Panc1 (cell line): ENCODE data around the gene ADORA1. TPM values are rescaled to one million over a fixed set of nuclear protein-coding genes. Genes with fewer than 3 reads are reported as not detected.

Source experiments
- ATAC-seq: fragments of 200-7000 bp; cut with Tn5 transposase; 2 replicates; pipeline ENCODE4 v1.9.1; 2020; ENCODE audit warnings: mild to moderate bottlenecking, moderate library complexity
- BruUV-seq: library from RNA; stranded (reverse); fragments of 400-500 nt; replicated peaks from 2 replicates; lab custom pipeline; 2021; lab: Mats Ljungman, UMichigan
- CTCF ChIA-PET: fragments of 300-600 bp; sonication (Branson Sonifier 250); formaldehyde crosslinking; loops from one replicate; lab custom pipeline; 2022; ENCODE audit warnings: antibody characterized with exemption; lab: Charles Lee
- POLR2A ChIA-PET: fragments of 300-600 bp; sonication (Branson Sonifier 250); formaldehyde crosslinking; loops from one replicate; lab custom pipeline; 2022; ENCODE audit warnings: antibody characterized with exemption; lab: Charles Lee
- DNase-seq: peaks from one replicate; pipeline ENCODE4 v3.0.0-alpha.2; 2010; ENCODE audit warnings: low read depth, low spot score
- H3K27ac ChIP-seq: 2 replicates; pipeline ENCODE4 v1.5.1; 2011; ENCODE audit warnings: mild to moderate bottlenecking, low read length, inconsistent platforms
- H3K27me3 ChIP-seq: fragments of 200-500 bp; sonication (Bioruptor generic); 2 replicates; pipeline ENCODE4 v1.6.0; 2014; ENCODE audit warnings: low read length, inconsistent platforms; ENCODE audit not compliant: control insufficient read depth, insufficient read depth
- H3K36me3 ChIP-seq: fragments of 200-500 bp; sonication (Bioruptor generic); 2 replicates; pipeline ENCODE4 v1.5.1; 2014; ENCODE audit warnings: inconsistent platforms, mild to moderate bottlenecking, low read length, moderate library complexity; ENCODE audit not compliant: control insufficient read depth, insufficient read depth
- H3K4me1 ChIP-seq: 2 replicates; pipeline ENCODE4 v1.5.1; 2011; ENCODE audit warnings: inconsistent platforms, mild to moderate bottlenecking, low read length, moderate library complexity; ENCODE audit not compliant: control insufficient read depth, insufficient read depth
- H3K4me3 ChIP-seq, 2 experiments: 2 replicates each; pipeline ENCODE4 v1.5.1; 2011 to 2012; ENCODE audit warnings: low read depth in 2 of 2, low read length in 2 of 2, mild to moderate bottlenecking in 2 of 2, inconsistent platforms in 1 of 2, moderate library complexity in 1 of 2
- H3K9me3 ChIP-seq: fragments of 200-500 bp; sonication (Bioruptor generic); 2 replicates; pipeline ENCODE4 v1.5.1; 2014; ENCODE audit warnings: low read depth, mild to moderate bottlenecking, inconsistent platforms, low read length, moderate library complexity; ENCODE audit not compliant: control insufficient read depth, insufficient read depth
- POLR2AphosphoS5 ChIP-seq: IDR thresholded peaks from 2 replicates; pipeline ENCODE4 v1.6.1; 2012; ENCODE audit warnings: mild to moderate bottlenecking, low read depth, low read length, moderate library complexity
- SIN3A ChIP-seq: IDR thresholded peaks from 2 replicates; pipeline ENCODE4 v1.6.1; 2012; ENCODE audit warnings: low read depth, mild to moderate bottlenecking, low read length, moderate library complexity, borderline replicate concordance; ENCODE audit not compliant: insufficient read depth
- TCF7L2 ChIP-seq: IDR thresholded peaks from 2 replicates; pipeline ENCODE4 v1.6.1; 2011; ENCODE audit warnings: mild to moderate bottlenecking, low read depth, low read length, inconsistent platforms
- in situ Hi-C: cut with HindIII; loops from 2 replicates; pipeline ENCODE4 v1.10.0; 2016; ENCODE audit warnings: low sequenced_read_pairs, low pct_unique_long_range_greater_than_20kb
- intact Hi-C: fragments of 100-400 bp; cut with micrococcal nuclease; formaldehyde crosslinking; loops from one replicate; pipeline ENCODE4 v1.10.0; 2022; ENCODE audit not compliant: unreplicated experiment
- total RNA-seq: library from RNA; stranded (reverse); gene quantifications from one replicate; pipeline ENCODE4 v1.2.1, GENCODE V29; 2021; ENCODE audit not compliant: unreplicated experiment
- TF ChIP-seq, protein P1 (sequence below), 2 experiments: IDR thresholded peaks; 2 replicates each; pipeline ENCODE4 v1.6.1; 2011 to 2012; ENCODE audit warnings: low read depth in 2 of 2, control low read depth in 1 of 2, low read length in 1 of 2, mild to moderate bottlenecking in 1 of 2, moderate library complexity in 1 of 2; ENCODE audit not compliant: insufficient read depth in 1 of 2
- TF ChIP-seq, protein P2 (sequence below): fragments of 450-650 bp; IDR thresholded peaks from 2 replicates; pipeline ENCODE4 v1.5.1; 2017; ENCODE audit warnings: mild to moderate bottlenecking

ADORA1 gene
- total RNA-seq, 1 experiment from 2014 or later: 8.5 TPM

DNA sequence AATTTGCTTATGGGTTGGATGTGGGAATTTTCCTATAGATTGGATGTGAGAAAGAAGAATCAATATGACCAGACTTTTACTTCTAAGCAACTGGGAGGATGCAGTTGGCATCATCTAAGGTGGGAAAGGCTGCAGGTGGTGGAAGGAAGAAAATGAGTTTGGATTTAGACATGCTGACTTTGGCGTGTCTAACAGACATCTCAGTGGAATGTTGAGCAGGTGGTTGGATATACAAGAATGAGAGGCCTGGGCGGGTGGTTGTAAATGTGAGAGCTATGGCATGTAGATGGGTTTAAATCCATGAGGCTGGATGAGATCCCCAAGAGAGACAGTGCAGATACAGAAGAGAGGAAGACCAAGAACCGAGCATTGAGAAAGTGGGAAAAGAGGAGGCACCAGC, 10.5 kb downstream of the ADORA1 start:
- Histone ChIP-seq H3K9me3 (no peaks in the 10 kb centered on the region), H3K4me1 (no peaks in the 10 kb centered on the region; the same call in 1 of the 2 replicates), H3K36me3 (no peaks in the 10 kb centered on the region), H3K4me3 (no peak overlapping the region), H3K27ac (no peak overlapping the region), H3K27me3 (no peaks in the 10 kb centered on the region)
- no peak for ATAC-seq
- ChIA-PET POLR2A (no interaction called here), CTCF (no interaction called here)
- in situ Hi-C loops: no loop called here
- no peak for DNase-seq
- BruUV-seq: no TSS peak
- intact Hi-C loops: no loop called here
- no peak for TF ChIP-seq SIN3A
- TF ChIP-seq POLR2AphosphoS5: no peak
- no peak for TF ChIP-seq TCF7L2

DNA sequence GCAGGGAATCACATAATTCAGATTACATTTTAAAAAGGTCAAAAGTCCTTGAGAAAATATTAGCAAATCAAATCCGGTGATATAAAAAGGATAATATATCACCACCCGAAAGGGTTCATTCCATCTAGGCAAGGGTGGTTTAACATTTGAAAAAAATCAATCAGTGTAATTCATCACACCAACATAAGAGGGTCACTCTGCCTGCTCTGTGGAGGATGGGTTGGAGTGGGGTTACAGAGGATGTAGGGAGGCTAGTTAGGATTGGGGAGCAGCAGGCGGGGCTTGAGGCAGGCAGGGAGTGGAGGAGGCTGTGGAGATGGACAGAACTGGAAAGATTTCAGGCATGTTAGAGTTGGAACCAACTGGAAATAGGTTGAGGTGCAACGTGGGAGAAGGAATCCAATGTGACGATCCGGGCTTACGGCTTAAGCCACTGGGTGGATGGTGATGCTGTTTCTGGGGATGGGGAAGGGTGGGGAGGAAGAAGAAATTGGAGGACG, 12.5 kb downstream of the ADORA1 start:
- no peak overlapping the region for H3K27ac ChIP-seq
- ChIA-PET POLR2A (no interaction called here), CTCF (no interaction called here)
- H3K4me1 ChIP-seq: peaks cover 11% of the 10 kb centered on the region
- TF ChIP-seq, protein P1, sequence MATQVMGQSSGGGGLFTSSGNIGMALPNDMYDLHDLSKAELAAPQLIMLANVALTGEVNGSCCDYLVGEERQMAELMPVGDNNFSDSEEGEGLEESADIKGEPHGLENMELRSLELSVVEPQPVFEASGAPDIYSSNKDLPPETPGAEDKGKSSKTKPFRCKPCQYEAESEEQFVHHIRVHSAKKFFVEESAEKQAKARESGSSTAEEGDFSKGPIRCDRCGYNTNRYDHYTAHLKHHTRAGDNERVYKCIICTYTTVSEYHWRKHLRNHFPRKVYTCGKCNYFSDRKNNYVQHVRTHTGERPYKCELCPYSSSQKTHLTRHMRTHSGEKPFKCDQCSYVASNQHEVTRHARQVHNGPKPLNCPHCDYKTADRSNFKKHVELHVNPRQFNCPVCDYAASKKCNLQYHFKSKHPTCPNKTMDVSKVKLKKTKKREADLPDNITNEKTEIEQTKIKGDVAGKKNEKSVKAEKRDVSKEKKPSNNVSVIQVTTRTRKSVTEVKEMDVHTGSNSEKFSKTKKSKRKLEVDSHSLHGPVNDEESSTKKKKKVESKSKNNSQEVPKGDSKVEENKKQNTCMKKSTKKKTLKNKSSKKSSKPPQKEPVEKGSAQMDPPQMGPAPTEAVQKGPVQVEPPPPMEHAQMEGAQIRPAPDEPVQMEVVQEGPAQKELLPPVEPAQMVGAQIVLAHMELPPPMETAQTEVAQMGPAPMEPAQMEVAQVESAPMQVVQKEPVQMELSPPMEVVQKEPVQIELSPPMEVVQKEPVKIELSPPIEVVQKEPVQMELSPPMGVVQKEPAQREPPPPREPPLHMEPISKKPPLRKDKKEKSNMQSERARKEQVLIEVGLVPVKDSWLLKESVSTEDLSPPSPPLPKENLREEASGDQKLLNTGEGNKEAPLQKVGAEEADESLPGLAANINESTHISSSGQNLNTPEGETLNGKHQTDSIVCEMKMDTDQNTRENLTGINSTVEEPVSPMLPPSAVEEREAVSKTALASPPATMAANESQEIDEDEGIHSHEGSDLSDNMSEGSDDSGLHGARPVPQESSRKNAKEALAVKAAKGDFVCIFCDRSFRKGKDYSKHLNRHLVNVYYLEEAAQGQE (IDR thresholded peaks at IDR 0.05; ENCODE audit: insufficient read depth in 1 of 2, low read depth in 2 of 2, low read length in 1 of 2): no peak
- TF ChIP-seq SIN3A: no peak
- no peak for TF ChIP-seq TCF7L2
- TF ChIP-seq, protein P2, sequence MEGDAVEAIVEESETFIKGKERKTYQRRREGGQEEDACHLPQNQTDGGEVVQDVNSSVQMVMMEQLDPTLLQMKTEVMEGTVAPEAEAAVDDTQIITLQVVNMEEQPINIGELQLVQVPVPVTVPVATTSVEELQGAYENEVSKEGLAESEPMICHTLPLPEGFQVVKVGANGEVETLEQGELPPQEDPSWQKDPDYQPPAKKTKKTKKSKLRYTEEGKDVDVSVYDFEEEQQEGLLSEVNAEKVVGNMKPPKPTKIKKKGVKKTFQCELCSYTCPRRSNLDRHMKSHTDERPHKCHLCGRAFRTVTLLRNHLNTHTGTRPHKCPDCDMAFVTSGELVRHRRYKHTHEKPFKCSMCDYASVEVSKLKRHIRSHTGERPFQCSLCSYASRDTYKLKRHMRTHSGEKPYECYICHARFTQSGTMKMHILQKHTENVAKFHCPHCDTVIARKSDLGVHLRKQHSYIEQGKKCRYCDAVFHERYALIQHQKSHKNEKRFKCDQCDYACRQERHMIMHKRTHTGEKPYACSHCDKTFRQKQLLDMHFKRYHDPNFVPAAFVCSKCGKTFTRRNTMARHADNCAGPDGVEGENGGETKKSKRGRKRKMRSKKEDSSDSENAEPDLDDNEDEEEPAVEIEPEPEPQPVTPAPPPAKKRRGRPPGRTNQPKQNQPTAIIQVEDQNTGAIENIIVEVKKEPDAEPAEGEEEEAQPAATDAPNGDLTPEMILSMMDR: no peak
- no peak for TF ChIP-seq POLR2AphosphoS5
- DNase-seq (no peak), ATAC-seq (no peak)
- no peaks in the 10 kb centered on the region for H3K27me3 ChIP-seq
- H3K4me3 ChIP-seq: no peak overlapping the region
- in situ Hi-C loops (no loop called here), intact Hi-C loops (no loop called here)
- H3K36me3 ChIP-seq: no peaks in the 10 kb centered on the region
- H3K9me3 ChIP-seq: no peaks in the 10 kb centered on the region
- no TSS peak for BruUV-seq
